Natural killer cell (primary cell): ENCODE measurements around the gene MGAT3. TPM values are rescaled to one million over a fixed set of nuclear protein-coding genes. Genes with fewer than 3 reads are reported as not detected.
"Not testable (repeated sequence)": the region's sequence is repeated elsewhere in the genome, so short reads cannot be mapped to it uniquely, and the experiment has no call there.

Experiments used
- ATAC-seq, 3 donors: fragments of 150-1000 bp in 2 of 3; fragments of 200-7000 bp in 1 of 3; cut with Tn5 transposase; 1 replicate in 1 of 3; 2 replicates in 2 of 3; pipeline ENCODE4 v1.10.0; 2021; ENCODE audit warnings: mild to moderate bottlenecking in 2 of 3, moderate library complexity in 2 of 3
- DNase-seq, 2 donors: peaks; one replicate each; pipeline versions ENCODE4 v3.0.0 to v3.0.0-alpha.2; 2013 to 2021; ENCODE audit warnings: mixed read lengths in 1 of 2
- H3K27ac ChIP-seq: one replicate; pipeline ENCODE4 v1.5.1; 2013; ENCODE audit warnings: mild to moderate bottlenecking, low read length
- H3K27me3 ChIP-seq: one replicate; pipeline ENCODE4 v1.6.1; 2013; ENCODE audit warnings: low read length; ENCODE audit not compliant: control insufficient read depth, insufficient read depth
- H3K36me3 ChIP-seq: one replicate; pipeline ENCODE4 v1.6.1; 2013; ENCODE audit warnings: low read length; ENCODE audit not compliant: control insufficient read depth, insufficient read depth
- H3K4me1 ChIP-seq: one replicate; pipeline ENCODE4 v1.6.1; 2013; ENCODE audit warnings: low read length; ENCODE audit not compliant: control insufficient read depth, insufficient read depth
- H3K4me3 ChIP-seq: one replicate; pipeline ENCODE4 v1.5.1; 2013; ENCODE audit warnings: low read length
- H3K9me3 ChIP-seq: one replicate; pipeline ENCODE4 v1.6.1; 2013; ENCODE audit warnings: low read length; ENCODE audit not compliant: control insufficient read depth, insufficient read depth
- H3K27ac Mint-ChIP-seq, 2 donors: one replicate each; pipeline ENCODE4 v1.8.0; 2022; ENCODE audit warnings: mild to moderate bottlenecking in 2 of 2, mixed read lengths in 2 of 2, moderate library complexity in 1 of 2
- H3K27me3 Mint-ChIP-seq, 2 donors: one replicate each; pipeline ENCODE4 v1.8.0; 2022; ENCODE audit warnings: low read depth in 2 of 2, mixed read lengths in 2 of 2
- H3K36me3 Mint-ChIP-seq: one replicate; pipeline ENCODE4 v1.8.0; 2022; ENCODE audit warnings: mixed read lengths
- H3K4me1 Mint-ChIP-seq, 2 donors: one replicate each; pipeline ENCODE4 v1.8.0; 2022; ENCODE audit warnings: mixed read lengths in 2 of 2
- H3K4me3 Mint-ChIP-seq: one replicate; pipeline ENCODE4 v1.8.0; 2022; ENCODE audit warnings: mild to moderate bottlenecking, moderate library complexity, mixed read lengths
- H3K9me3 Mint-ChIP-seq, 2 donors: one replicate each; pipeline ENCODE4 v1.8.0; 2022; ENCODE audit warnings: mixed read lengths in 2 of 2
- WGBS: methylation state at CpG from one replicate; pipeline ENCODE4 v1.1.7; 2013; ENCODE audit warnings: missing lambda C conversion rate; ENCODE audit not compliant: insufficient coverage; 5-methylcytosine and 5-hydroxymethylcytosine counted together
- intact Hi-C: fragments of 100-400 bp; cut with micrococcal nuclease; formaldehyde crosslinking; loops from one replicate; pipeline ENCODE4 v1.14.2; 2022
- total RNA-seq, 4 donors: library from RNA; stranded (reverse); fragments of 120-200 nt in 1 of 4; gene quantifications; one replicate each; pipeline versions ENCODE4 v1.2.3 to v1.2.4, GENCODE V29; 2013 to 2022
- TF ChIP-seq, protein P1 (sequence below): fragments of 200-600 bp; IDR thresholded peaks from one replicate; pipeline ENCODE4 v1.8.0; 2022; ENCODE audit warnings: antibody characterized with exemption

Gene MGAT3
- total RNA-seq, 3 donors from 2014 or later (not counting 1 experiment from before 2014, with no cell fraction given): 0.09 to 13.7 (median 0.11) TPM

DNA sequence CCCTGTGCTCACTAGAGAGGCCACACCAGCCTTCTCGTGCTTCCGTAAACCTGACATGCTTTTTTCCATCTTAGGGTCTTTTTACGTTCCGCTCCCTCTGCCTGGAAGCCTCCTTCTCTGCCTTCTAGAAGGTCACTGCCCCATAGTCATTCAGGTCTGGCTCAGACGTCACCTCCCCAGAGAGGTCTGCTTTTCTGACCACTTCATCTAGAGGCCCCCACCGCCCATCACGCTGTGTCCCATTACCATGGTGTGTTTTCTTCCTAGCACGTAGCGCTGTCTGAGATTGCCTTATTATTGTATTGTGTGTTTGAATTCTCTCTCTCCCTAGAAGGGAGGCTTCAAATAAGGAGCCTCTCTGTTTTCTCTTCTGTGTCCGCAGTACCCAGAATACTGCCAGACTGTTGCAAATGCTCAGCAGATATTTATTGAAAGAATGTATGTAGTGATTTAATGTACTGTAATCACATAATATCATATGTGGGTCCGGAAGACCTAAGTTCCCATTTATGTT, 47.2 kb upstream of the MGAT3 start:
- no peak overlapping the region for H3K4me3 ChIP-seq
- WGBS: 96% methylated on average over 9 of the region's 11 CpGs

DNA sequence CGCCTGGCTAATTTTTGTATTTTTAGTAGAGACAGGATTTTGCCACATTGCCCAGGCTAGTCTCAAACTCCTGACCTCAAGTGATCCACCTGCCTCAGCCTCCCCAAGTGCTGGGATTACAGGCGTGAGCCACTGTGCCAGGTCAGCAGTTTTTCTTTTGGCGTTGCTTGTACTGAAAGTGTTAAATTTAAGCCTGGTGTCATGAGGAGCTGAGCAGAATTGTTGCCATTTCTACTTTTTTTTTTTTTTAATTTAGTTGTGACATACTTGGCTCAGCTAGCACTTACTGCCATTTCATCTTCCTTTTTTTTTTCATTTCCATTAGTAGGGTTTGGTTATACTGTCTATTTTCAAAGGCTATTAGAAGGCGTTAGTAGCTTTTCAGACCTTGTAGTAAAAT, 46.5 kb upstream of the MGAT3 start:
- H3K4me3 Mint-ChIP-seq: no peak overlapping the region
- WGBS: 97% methylated on average over 3 of the region's 4 CpGs
- TF ChIP-seq, protein P1, sequence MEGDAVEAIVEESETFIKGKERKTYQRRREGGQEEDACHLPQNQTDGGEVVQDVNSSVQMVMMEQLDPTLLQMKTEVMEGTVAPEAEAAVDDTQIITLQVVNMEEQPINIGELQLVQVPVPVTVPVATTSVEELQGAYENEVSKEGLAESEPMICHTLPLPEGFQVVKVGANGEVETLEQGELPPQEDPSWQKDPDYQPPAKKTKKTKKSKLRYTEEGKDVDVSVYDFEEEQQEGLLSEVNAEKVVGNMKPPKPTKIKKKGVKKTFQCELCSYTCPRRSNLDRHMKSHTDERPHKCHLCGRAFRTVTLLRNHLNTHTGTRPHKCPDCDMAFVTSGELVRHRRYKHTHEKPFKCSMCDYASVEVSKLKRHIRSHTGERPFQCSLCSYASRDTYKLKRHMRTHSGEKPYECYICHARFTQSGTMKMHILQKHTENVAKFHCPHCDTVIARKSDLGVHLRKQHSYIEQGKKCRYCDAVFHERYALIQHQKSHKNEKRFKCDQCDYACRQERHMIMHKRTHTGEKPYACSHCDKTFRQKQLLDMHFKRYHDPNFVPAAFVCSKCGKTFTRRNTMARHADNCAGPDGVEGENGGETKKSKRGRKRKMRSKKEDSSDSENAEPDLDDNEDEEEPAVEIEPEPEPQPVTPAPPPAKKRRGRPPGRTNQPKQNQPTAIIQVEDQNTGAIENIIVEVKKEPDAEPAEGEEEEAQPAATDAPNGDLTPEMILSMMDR: no peak
- no peaks in the 10 kb centered on the region for H3K9me3 Mint-ChIP-seq
- no peaks in the 10 kb centered on the region for H3K36me3 Mint-ChIP-seq
- peaks cover 33 to 42% of the 10 kb centered on the region in 2 donors for H3K4me1 Mint-ChIP-seq
- Histone ChIP-seq H3K4me1 (peaks cover 25% of the 10 kb centered on the region), H3K27me3 (no peaks in the 10 kb centered on the region), H3K4me3 (no peak overlapping the region), H3K27ac (no peak overlapping the region), H3K9me3 (no peaks in the 10 kb centered on the region), H3K36me3 (peaks cover 7% of the 10 kb centered on the region)
- intact Hi-C loops: no loop called here
- ATAC-seq (no peak), DNase-seq (no peak)
- no peaks in the 10 kb centered on the region for H3K27me3 Mint-ChIP-seq
- H3K27ac Mint-ChIP-seq: peak overlapping the region in 1 of 2 donors; percentile 79

More for the DNA sequence above, 47.2 kb upstream of the MGAT3 start:
- ATAC-seq (no peak), DNase-seq (no peak)
- Mint-ChIP-seq H3K4me3 (no peak overlapping the region), H3K36me3 (no peaks in the 10 kb centered on the region), H3K9me3 (no peaks in the 10 kb centered on the region), H3K27ac (no peak overlapping the region), H3K27me3 (no peaks in the 10 kb centered on the region), H3K4me1 (peaks cover 33 to 42% of the 10 kb centered on the region in 2 donors)
- Histone ChIP-seq H3K4me1 (peaks cover 25% of the 10 kb centered on the region), H3K36me3 (peaks cover 2% of the 10 kb centered on the region), H3K27me3 (no peaks in the 10 kb centered on the region), H3K27ac (no peak overlapping the region), H3K9me3 (no peaks in the 10 kb centered on the region)
- TF ChIP-seq, protein P1: no peak
- intact Hi-C loops: no loop called here

DNA sequence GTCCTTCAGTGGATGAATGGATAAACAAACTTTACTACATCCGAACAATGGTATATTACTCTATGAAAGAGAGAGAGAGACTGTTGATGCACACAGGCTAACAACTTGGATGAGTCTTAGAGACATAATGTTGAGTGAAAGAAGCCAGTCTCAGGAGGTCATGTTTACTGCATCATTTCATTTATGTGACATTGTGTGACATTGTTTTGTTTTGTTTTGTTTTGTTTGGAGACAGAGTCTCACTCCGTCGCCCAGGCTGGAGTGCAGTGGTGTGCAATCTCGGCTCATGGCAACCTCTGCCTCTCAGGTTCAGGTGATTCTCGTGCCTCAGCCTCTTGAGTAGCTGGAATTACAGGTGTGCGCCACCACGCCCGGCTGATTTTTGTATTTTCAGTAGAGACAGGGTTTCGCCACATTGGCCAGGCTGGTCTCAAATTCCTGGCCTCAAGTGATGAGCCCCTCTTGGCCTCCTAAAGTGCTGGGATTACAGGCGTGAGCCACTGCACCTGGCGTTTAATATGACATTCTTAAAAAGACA, 44.9 kb upstream of the MGAT3 start:
- peak overlapping the region; percentile 13 for H3K27ac ChIP-seq
- intact Hi-C loops: not testable (repeated sequence)

DNA sequence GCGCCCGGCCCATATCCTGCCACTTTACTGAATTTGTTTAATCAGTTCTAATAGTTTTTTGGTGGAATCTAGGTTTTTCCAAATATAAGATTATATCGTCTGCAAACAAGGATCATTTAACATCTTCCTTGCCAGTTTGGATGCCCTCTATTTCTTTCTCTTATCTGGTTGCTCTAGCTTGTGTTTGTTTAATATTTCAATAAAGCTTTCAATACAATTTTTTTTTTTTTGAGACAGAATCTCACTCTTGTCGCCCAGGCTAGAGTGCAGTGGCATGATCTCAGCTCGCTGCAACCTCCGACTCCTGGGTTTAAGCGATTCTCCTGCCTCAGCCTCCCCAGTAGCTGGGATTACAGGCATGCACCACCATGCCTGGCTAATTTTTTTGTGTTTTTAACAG, 43.6 kb upstream of the MGAT3 start:
- H3K9me3 Mint-ChIP-seq, intact Hi-C loops, H3K27me3 Mint-ChIP-seq, H3K4me3 ChIP-seq, ATAC-seq, H3K9me3 ChIP-seq, H3K36me3 Mint-ChIP-seq, H3K27me3 ChIP-seq, DNase-seq, H3K27ac ChIP-seq: not testable (repeated sequence)
- Mint-ChIP-seq H3K4me3 (peak overlapping the region; percentile 60), H3K4me1 (peaks cover 33 to 36% of the 10 kb centered on the region in 2 donors), H3K27ac (peak overlapping the region; percentile 79 to 85)
- 99% methylated on average over 6 of the region's 7 CpGs for WGBS
- peaks cover 25% of the 10 kb centered on the region for H3K4me1 ChIP-seq
- H3K36me3 ChIP-seq: peaks cover 34% of the 10 kb centered on the region

More for the DNA sequence above, 44.9 kb upstream of the MGAT3 start:
- peak overlapping the region; percentile 79 for H3K4me3 Mint-ChIP-seq
- not testable (repeated sequence) for H3K27me3 Mint-ChIP-seq, H3K9me3 ChIP-seq, H3K27me3 ChIP-seq, H3K4me3 ChIP-seq, H3K9me3 Mint-ChIP-seq, H3K36me3 Mint-ChIP-seq, DNase-seq, ATAC-seq
- Histone ChIP-seq H3K36me3 (peaks cover 23% of the 10 kb centered on the region), H3K4me1 (peaks cover 25% of the 10 kb centered on the region)
- WGBS: 74% methylated on average over 11 of the region's 11 CpGs
- peaks cover 33 to 41% of the 10 kb centered on the region in 2 donors for H3K4me1 Mint-ChIP-seq
- H3K27ac Mint-ChIP-seq: peak overlapping the region; percentile 79 to 85
